ENCODE data around the gene OSBPL3.

DNA sequence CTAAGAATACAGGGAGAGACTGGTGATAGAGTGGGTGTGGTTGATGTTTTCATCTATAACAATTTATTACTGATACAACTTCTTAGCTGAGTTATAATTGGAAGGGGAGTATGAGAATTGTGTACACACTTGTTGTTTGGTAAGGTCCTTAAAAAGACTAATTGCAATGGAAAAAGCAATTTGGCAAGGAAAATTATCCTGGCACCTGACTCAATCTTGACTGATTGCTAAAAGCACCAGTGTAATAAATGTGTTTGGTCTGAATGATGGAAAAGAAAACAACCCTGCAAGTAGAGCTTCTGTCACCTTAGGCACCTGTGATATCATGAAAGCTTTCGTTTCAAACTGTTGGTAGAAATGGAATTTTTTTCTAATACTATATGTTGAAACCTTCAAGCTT, 216.0 kb downstream of the OSBPL3 start:
- TF ChIP-seq, protein P1, sequence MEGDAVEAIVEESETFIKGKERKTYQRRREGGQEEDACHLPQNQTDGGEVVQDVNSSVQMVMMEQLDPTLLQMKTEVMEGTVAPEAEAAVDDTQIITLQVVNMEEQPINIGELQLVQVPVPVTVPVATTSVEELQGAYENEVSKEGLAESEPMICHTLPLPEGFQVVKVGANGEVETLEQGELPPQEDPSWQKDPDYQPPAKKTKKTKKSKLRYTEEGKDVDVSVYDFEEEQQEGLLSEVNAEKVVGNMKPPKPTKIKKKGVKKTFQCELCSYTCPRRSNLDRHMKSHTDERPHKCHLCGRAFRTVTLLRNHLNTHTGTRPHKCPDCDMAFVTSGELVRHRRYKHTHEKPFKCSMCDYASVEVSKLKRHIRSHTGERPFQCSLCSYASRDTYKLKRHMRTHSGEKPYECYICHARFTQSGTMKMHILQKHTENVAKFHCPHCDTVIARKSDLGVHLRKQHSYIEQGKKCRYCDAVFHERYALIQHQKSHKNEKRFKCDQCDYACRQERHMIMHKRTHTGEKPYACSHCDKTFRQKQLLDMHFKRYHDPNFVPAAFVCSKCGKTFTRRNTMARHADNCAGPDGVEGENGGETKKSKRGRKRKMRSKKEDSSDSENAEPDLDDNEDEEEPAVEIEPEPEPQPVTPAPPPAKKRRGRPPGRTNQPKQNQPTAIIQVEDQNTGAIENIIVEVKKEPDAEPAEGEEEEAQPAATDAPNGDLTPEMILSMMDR (IDR thresholded peaks at IDR 0.05), result no peak
- TF ChIP-seq POLR2A (IDR thresholded peaks at IDR 0.05) (no peak), POLR2AphosphoS5 (IDR thresholded peaks at IDR 0.05) (no peak), EP300 (IDR thresholded peaks at IDR 0.05) (no peak)

All from sigmoid colon (tissue), 4 donors.